AG09319 (cell line): ENCODE results near the gene MBTPS1.

ENCODE experiments used
- DNase-seq: peaks from one replicate; pipeline ENCODE4 v3.0.0-alpha.2; 2010; ENCODE audit warnings: low read depth; ENCODE audit errors: extremely low read depth
- TF ChIP-seq, protein P1 (sequence below): IDR thresholded peaks from 2 replicates; pipeline ENCODE4 v1.5.1; 2011; ENCODE audit warnings: low read depth, mild to moderate bottlenecking, inconsistent platforms, low read length, moderate library complexity

Gene MBTPS1

DNA sequence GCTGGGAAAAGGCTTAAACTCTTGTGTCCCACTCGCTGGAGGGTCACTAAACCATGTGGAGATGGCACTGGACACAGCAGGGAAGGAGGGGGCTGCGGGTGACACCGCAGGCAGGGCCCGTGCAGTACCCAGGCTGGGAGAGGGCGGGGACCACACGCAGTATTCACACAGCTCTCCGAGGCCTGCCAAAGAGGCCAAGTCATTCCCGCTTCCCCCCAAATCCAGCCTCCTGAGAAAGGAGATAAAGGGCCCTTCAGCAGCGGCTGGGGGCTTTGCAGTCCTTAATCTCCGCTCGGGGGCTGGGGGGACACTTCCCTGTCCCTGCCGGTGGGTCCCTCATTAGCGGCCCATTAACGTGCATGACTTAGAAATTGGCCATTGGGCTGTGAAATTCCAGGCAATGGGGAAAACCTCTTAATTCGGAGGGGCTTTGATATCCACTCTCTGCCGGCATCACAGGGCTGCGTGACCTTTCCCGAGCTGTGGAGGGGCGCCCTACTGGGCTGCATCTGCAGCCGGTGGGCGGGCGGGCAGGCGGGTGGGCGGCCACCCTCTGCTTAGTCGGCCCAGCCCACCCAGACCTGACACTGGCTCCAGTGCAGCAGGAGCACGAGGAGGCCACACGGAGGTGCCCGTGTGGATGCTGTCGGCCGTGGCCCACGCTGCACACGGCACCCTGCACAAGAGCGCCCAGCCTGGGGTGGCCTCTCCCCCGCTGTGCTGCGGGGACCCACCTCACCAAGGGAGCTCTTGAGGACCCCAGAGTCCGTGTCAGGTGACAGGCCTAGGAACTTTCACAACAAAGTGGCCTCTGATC lies 71.5 kb downstream of the MBTPS1 start:
- no peak for DNase-seq
- TF ChIP-seq, protein P1, sequence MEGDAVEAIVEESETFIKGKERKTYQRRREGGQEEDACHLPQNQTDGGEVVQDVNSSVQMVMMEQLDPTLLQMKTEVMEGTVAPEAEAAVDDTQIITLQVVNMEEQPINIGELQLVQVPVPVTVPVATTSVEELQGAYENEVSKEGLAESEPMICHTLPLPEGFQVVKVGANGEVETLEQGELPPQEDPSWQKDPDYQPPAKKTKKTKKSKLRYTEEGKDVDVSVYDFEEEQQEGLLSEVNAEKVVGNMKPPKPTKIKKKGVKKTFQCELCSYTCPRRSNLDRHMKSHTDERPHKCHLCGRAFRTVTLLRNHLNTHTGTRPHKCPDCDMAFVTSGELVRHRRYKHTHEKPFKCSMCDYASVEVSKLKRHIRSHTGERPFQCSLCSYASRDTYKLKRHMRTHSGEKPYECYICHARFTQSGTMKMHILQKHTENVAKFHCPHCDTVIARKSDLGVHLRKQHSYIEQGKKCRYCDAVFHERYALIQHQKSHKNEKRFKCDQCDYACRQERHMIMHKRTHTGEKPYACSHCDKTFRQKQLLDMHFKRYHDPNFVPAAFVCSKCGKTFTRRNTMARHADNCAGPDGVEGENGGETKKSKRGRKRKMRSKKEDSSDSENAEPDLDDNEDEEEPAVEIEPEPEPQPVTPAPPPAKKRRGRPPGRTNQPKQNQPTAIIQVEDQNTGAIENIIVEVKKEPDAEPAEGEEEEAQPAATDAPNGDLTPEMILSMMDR = no peak

DNA sequence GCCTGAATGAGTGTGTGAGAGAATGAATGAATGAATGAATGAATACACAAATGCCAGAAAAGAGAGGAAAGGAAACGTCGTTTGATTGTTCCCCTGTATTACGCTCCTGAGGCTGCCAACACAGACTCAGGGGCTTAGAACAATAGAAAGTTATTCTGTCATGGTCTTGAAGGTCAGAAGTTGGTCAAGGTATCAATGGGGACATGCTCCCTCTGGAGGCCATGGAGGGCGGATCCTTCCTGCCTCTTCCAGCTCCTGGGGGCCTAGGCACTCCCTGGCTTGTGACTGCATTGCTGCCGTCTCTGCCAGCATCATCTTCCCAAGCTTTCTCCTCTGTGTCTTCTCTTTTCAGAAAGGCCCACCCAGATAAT lies 72.6 kb downstream of the MBTPS1 start:
- TF ChIP-seq, protein P1 = peak; percentile 42
- peak; percentile 3 for DNase-seq

DNA sequence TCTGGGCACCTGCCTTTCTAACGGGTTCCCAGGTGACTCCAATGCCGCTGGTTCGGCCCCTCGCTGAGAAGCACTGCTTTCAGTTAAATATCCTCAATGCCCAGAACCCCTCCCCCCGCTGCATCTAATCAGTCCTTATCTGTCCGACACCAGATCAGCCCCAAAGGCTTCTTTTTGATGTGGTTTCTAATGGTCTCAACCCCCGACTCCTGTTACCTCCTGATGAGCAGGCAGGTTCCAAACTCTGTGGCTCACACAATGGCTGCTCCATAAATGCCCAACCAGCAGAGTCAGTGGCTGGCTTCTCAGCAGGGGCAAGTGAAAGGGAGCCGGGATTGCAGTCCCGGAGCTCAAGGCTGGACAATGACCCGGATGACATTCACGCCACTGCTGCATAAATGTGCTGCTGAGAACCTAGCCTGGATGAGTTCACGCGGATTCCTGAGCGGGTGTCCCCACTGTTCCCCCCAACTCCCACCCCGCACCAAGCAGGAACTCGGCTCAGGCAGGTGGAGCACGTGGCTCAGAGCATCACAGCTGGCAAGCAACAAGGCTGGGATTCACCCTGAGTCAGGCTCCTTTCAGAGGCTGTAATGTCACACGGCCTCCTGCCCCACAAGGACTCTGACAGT lies 73.1 kb downstream of the MBTPS1 start:
- TF ChIP-seq, protein P1 = no peak
- DNase-seq = no peak

DNA sequence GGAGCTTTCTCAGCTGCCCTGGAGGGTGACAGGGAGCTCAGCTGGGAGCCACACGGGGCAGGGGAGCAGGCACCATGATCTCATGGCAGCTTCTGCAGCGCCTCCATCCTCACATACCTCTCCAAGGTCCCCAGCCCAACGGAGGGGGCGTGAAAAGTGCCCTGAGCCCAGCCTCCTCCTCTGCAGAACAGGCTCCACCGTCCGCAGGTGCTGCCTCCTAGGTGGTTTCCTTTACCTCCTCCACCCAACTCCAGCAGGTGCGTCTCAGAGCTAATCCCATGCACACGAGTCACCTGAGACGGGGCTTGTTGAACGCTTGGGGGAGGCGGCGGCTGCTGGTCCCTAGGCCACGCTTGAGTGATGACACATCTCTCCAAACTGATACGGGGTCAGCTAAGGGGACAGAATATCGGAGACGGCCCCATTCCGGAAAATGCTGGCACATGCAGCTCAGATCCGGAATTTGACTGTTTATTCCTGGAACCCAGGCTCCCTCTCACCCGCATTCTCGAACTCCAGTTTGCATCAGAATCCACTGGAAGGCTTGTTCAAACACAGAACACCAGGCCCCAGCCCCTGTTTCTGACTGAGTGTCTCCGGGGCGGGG lies 73.8 kb downstream of the MBTPS1 start:
- DNase-seq = no peak
- TF ChIP-seq, protein P1 = no peak

DNA sequence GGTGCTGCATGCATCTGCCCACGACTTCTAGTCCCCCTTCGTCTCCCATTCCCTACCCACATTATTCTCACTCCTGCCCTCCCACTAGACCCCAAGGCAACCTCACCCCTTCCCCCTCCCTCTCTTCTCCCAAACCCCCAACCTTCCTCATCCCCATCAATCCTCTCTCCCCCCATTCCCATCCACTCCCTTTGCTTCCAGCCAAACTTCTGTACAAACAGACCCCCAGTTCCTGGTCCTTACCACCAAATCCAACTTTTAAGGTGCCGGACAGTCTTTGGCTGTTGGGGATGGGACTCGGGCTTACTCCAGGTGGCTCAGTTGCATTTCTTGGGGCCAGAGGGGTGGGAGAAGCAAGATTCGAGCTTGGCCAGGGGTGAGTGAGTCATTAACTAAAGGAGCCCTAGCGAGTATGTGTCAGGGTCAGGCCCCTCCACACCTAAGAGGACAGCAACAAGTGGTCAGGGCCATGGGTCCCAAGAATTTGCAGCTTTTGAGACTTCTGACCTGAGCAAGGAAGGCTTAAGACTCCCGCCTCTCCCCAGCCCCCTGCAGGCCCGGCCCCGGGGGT lies 74.3 kb downstream of the MBTPS1 start, which contains the start of gene SLC38A8:
Gene SLC38A8, minus strand, starts transcription at position 488 of the 571 bp plus-strand sequence. CDS start 638 bp downstream, outside the sequence.
- TF ChIP-seq, protein P1 = no peak

DNA sequence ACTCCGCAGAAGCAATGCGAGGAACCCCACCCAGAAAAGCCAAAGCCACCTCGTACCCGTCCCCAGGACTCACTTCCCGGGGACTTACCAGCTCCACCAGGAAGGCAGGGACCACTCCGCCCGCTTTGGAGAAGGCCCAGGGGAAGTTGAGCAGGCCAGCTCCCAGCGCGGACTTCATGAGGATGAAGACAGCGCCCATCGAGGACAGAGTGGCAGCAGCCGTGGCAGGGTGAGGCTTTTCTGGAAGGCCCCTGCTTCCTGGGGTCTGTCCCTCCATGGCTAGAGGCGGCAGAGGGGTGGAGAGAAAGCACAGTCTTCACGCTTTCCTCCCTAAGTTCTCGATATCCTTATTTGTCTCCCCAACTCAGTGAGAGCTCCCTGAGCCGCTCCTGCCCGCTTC lies 74.9 kb downstream of the MBTPS1 start:
- TF ChIP-seq, protein P1 = no peak
- no peak for DNase-seq

More for the DNA sequence above, 74.3 kb downstream of the MBTPS1 start, which contains the start of gene SLC38A8:
- DNase-seq = no peak
